CD1c-positive myeloid dendritic cell (primary cell): ENCODE results near the gene IMMP2L.

ENCODE experiments used
- DNase-seq: peaks from one replicate; pipeline ENCODE4 v3.0.0-alpha.2; 2016; ENCODE audit errors: extremely low spot score

Gene IMMP2L

DNA sequence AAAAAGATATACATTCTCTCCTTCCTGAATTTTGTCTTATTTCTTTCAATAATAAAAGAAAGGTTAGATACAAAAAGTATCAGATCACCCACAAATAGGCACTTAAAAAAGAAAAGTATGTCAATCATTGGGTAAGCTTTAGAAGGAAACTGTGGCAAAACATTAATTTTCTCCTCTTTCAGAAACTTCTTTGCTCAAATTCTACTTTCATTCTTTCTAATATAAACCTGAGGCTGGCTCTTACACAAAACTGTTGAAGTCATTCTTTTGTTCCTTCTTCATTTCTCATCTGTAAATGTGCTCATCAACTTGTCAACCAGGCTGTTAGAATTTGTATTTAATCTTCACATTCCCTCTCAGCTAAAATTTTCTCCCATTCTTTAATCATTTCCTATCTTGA, 346.7 kb downstream of the IMMP2L start:
- DNase-seq: no peak

GRCh38 chr7:111212857-111213523, 349.3 kb downstream of the IMMP2L start:
- DNase-seq: no peak

- DNase-seq: no peak
These were observed 351.3 kb downstream of the IMMP2L start for GRCh38 chr7:111210996-111211395.

DNA sequence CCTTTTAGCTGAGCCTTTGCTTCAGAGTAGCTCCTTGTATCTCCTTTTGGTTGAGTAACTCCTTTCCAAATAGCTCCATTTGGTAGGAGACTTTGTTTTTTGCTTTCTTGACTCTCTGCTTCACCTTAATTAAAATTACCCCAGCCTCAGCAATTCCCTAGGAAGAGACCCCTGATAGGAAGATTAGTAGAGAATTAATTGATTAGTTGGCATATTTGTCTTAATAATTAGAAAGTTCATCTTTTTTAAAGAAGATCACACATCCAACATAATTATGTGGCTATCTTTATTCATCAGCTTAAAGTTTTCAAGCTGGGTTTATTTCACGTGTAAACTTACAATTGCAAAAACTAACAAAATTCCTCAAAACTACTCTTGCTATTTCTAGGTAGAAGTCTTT, 352.2 kb downstream of the IMMP2L start:
- DNase-seq: no peak

GRCh38 chr7:111205251-111205650, 357.0 kb downstream of the IMMP2L start:
- no peak for DNase-seq

DNA sequence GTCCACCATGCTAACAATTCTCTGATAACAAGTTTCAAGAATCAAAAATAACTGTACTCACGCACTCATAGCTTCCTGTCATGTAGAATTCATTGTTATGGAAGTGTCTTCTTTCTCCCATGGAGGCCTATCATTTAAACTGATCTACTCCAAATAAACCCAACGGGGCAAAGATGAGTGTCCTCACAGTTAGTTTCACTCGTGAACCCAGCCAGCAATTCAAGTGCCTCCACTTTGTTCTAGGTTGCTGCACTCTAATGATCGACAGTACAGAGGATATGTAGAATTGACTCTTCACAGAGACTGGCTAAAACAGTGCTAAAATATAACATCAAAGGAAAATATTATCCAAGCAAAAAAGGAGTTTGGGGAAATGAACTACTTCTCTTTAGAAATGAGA, 360.0 kb downstream of the IMMP2L start:
- no peak for DNase-seq

DNA sequence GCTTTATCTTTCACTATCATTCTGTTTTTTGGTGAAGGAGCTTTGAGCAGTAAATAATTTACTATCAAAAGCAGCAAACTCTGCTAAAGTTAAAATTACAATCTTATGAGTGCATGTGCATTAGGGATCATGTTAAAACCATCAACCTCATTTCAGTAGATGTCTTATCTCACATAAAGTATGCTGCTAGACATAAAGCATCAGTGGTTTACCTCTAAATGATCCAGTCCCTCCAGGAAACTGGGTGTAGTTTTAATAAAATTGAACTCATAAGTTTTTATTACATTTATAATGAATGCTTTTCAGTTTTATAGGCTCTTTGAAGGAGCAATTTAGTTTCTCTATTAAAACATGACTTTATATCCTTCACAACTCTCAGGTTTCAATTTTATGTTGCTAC, 362.6 kb downstream of the IMMP2L start:
- no peak for DNase-seq

DNA sequence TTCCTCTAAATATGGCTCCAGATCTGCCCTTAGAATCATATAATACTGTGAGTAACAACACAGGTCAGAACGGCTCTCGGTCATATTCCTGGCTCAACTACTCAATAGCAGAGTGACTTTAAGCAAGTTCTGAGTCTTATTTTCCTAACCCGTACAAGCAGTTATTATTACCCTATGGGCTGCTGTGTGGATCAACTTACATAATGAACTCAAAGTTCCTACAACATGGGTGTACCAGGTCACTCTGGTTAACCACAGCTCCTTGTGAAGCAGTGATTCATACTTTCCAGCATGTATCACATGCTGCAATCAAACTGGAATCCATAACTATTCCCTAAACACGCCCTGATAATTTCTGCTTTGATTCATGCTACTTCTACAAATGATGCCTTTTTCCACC, 364.0 kb downstream of the IMMP2L start:
- DNase-seq: no peak

GRCh38 chr7:111196655-111197054, 365.6 kb downstream of the IMMP2L start:
- no peak for DNase-seq

DNA sequence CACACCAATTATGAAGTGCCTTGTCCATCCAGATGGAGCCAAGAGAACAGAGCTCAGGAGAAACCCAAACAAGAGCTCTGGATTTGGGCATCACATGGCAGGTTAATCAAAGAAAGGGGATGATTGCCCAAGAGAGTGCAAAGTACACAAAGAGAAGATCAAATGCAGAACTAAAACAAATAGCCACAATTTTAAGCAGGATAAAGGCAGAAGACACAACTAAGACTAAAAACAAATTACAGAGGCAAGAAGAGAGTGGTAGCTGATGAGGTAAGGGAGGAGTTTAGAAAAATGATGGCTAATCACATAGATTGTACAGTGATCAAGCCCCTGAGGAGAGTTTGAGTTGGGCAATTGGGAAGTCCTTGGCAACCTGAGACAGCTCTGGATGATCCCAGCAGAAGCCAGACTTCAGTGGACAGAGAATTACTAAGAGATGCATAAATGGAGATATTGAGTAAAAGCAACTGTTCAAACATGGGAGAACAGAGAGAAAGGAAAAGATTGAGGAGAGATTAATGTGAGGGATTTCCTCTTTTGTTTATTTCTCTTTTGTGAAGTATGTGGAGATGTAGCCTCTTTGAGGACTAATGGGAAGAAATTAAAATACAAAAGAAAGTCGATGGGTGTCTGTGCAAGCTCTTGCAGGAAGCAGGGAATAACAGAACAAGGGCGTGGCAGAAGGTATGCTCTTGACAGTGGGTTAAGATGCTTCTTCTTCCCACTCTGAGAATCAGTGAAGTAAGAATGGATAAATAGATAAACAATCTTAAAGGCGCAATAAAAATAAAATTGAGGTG, 369.5 kb downstream of the IMMP2L start:
- DNase-seq: no peak

- no peak for DNase-seq
These were observed 371.5 kb downstream of the IMMP2L start for GRCh38 chr7:111190804-111191203.

GRCh38 chr7:111184987-111185386, 377.3 kb downstream of the IMMP2L start:
- no peak for DNase-seq

- DNase-seq: no peak
These were observed 379.0 kb downstream of the IMMP2L start for GRCh38 chr7:111183321-111183720.

DNA sequence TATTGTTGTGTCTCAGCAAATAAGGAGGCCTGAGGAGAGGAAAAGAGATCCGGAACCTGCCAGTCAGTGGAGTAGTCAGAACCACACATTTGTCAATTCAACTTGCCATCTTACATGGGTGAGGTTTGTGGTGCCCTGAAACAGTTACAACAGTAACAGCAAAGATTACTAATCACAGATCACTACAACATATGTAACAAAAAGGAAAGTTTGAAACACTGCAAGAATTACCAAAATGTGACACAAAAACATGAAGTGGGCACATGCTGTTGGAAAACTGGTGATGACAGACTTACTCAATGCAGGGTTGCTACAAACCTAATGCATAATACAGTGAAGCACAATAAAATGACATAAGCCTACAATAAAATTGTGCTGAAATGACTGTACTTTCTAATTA, 382.0 kb downstream of the IMMP2L start:
- DNase-seq: no peak

- DNase-seq: no peak
These were observed 386.3 kb downstream of the IMMP2L start for GRCh38 chr7:111175908-111176441.

DNA sequence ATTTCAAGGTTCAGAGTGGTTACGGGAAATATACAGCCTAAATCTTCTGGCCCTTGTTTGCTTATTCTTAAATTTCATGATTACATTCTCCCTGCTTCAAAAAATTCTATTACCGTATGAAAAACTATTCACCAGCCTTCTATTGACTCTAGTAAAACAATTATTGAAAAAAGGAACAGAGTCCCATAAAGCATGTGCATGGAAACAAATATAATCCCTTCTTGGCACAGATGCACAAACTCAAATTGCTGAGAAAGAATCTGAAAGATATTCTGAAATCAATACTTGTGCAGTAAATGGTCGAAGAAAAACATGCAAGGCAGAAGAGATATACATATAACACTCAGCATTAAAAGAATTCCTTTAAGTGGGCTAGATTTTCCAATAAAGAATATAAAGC, 387.8 kb downstream of the IMMP2L start:
- no peak for DNase-seq

- DNase-seq: no peak
These were observed 388.3 kb downstream of the IMMP2L start for GRCh38 chr7:111173990-111174389.

- DNase-seq: no peak
These were observed 388.8 kb downstream of the IMMP2L start for GRCh38 chr7:111173528-111173927.

GRCh38 chr7:111172564-111173257, 389.6 kb downstream of the IMMP2L start:
- DNase-seq: no peak

- no peak for DNase-seq
These were observed 394.1 kb downstream of the IMMP2L start for GRCh38 chr7:111168182-111168581.

GRCh38 chr7:111164442-111164841, 397.9 kb downstream of the IMMP2L start:
- DNase-seq: no peak

- DNase-seq: no peak
These were observed 399.6 kb downstream of the IMMP2L start for GRCh38 chr7:111162692-111163091.

GRCh38 chr7:111160297-111160696, 402.0 kb downstream of the IMMP2L start:
- DNase-seq: no peak
